Suprapubic skin (tissue), 4 donors: ENCODE data around the gene CACNA2D3. TPM values are rescaled to one million over a fixed set of nuclear protein-coding genes. Genes with fewer than 3 reads are reported as not detected.

ENCODE experiments used
- DNase-seq, 2 donors: peaks; one replicate each; pipeline ENCODE4 v3.0.0-alpha.2; 2019; ENCODE audit warnings: low spot score in 2 of 2
- H3K27ac ChIP-seq: fragments of 200-600 bp; sonication (generic); one replicate; pipeline ENCODE4 v1.5.1; 2019
- H3K27me3 ChIP-seq: fragments of 200-600 bp; sonication (generic); one replicate; pipeline ENCODE4 v1.5.1; 2019
- H3K36me3 ChIP-seq: fragments of 200-600 bp; sonication (generic); one replicate; pipeline ENCODE4 v1.5.1; 2019
- H3K4me1 ChIP-seq: fragments of 200-600 bp; sonication (generic); one replicate; pipeline ENCODE4 v1.5.1; 2019
- H3K4me3 ChIP-seq: fragments of 200-600 bp; sonication (generic); one replicate; pipeline ENCODE4 v1.5.1; 2019; ENCODE audit warnings: mild to moderate bottlenecking
- H3K9me3 ChIP-seq: fragments of 200-600 bp; sonication (generic); one replicate; pipeline ENCODE4 v1.5.1; 2019
- EP300 ChIP-seq: sonication (generic); formaldehyde crosslinking; IDR thresholded peaks from one replicate; pipeline ENCODE4 v1.6.1; 2017; ENCODE audit warnings: antibody characterized with exemption
- POLR2A ChIP-seq, 2 donors: fragments of 450-650 bp; IDR thresholded peaks; one replicate each; pipeline ENCODE4 v1.6.1; 2017; ENCODE audit warnings: antibody characterized with exemption in 2 of 2, mild to moderate bottlenecking in 2 of 2, moderate library complexity in 2 of 2
- POLR2AphosphoS5 ChIP-seq, 3 donors: sonication (generic); formaldehyde crosslinking; IDR thresholded peaks; one replicate each; pipeline ENCODE4 v1.6.1; 2017; ENCODE audit warnings: antibody characterized with exemption in 3 of 3
- WGBS: methylation state at CpG from one replicate; pipeline ENCODE4 v1.1.5; 2018; 5-methylcytosine and 5-hydroxymethylcytosine counted together
- total RNA-seq, 4 donors: library from RNA; depleted of rRNA; stranded (reverse); fragments of >200 nt; gene quantifications; one replicate each; pipeline ENCODE4 v1.1.0, GENCODE V29; 2016
- TF ChIP-seq, protein P1 (sequence below), 2 donors: fragments of 200-600 bp in 1 of 2; fragments of 450-650 bp in 1 of 2; sonication (generic) in 1 of 2; IDR thresholded peaks; one replicate each; pipeline ENCODE4 v1.5.1; 2016 to 2019; ENCODE audit warnings: antibody characterized with exemption in 2 of 2, mild to moderate bottlenecking in 1 of 2, moderate library complexity in 1 of 2

Gene CACNA2D3
- total RNA-seq, 4 donors from 2014 or later, result 0.42 to 2.8 (median 0.95) TPM

DNA sequence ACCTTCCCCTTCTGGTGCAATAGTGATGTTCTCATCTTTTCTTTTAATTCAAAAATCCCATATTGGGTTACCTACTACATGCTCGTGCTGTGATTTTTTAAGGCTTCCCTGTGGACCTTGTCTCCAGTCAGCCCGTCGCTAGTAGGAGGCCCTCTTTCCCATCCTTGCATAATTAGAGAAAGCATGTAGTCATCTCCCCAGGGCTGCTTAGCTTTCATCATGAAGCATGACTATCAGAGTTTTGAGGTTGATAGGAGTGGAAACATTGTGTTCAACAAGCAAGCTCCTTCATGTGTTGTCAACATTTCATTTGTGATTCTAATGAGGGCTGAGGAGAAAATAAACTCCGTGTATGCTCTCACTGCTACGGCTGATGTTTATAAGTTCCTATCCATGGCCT lies 814.2 kb downstream of the CACNA2D3 start:
- no peaks in the 10 kb centered on the region for H3K36me3 ChIP-seq
- no peak overlapping the region for H3K4me3 ChIP-seq
- no peaks in the 10 kb centered on the region for H3K27me3 ChIP-seq
- H3K9me3 ChIP-seq, result no peaks in the 10 kb centered on the region
- TF ChIP-seq EP300 (no peak), POLR2A (IDR thresholded peaks at IDR 0.05) (no peak), POLR2AphosphoS5 (IDR thresholded peaks at IDR 0.05) (no peak)
- TF ChIP-seq, protein P1, sequence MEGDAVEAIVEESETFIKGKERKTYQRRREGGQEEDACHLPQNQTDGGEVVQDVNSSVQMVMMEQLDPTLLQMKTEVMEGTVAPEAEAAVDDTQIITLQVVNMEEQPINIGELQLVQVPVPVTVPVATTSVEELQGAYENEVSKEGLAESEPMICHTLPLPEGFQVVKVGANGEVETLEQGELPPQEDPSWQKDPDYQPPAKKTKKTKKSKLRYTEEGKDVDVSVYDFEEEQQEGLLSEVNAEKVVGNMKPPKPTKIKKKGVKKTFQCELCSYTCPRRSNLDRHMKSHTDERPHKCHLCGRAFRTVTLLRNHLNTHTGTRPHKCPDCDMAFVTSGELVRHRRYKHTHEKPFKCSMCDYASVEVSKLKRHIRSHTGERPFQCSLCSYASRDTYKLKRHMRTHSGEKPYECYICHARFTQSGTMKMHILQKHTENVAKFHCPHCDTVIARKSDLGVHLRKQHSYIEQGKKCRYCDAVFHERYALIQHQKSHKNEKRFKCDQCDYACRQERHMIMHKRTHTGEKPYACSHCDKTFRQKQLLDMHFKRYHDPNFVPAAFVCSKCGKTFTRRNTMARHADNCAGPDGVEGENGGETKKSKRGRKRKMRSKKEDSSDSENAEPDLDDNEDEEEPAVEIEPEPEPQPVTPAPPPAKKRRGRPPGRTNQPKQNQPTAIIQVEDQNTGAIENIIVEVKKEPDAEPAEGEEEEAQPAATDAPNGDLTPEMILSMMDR (IDR thresholded peaks at IDR 0.05), result no peak
- no peak overlapping the region for H3K27ac ChIP-seq
- no peaks in the 10 kb centered on the region for H3K4me1 ChIP-seq
- no peak for DNase-seq
- 77% methylated on average over 5 of the region's 5 CpGs for WGBS

DNA sequence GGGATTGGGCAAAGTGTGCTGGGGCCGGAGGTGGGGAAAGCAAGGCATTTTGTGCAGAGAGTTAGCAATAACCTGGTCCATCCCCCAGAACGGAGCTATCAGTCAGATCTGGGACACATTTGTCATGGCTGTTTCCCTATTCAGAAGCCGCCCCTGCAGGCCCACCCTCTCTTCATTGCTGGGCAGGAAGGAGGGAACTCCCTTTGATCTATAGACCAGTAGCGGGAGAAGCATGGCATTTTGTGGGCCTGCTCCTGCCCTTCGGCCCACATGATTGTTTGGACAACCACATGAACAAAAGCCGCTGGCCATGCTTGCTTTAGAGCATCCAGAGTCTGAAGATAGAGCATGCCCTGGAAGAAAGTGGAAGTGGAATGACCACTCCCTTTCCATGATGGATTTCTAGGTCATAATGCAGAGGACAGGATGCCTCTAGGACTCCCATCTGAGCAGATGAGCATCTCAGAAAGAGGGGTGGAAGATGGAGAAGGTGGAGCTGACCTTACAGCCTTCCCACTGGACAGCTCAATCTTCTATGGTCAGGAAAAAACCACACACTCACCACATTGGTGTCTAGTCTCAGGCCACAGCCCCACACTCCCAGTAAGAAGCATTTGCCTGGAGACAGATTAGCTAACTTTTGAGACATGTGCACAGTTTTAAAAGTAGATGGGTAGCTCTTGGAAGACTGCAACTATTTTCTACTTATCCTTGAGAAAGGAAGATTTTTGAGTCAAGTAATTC lies 817.4 kb downstream of the CACNA2D3 start:
- Histone ChIP-seq H3K36me3 (no peaks in the 10 kb centered on the region), H3K9me3 (no peaks in the 10 kb centered on the region), H3K27me3 (no peaks in the 10 kb centered on the region), H3K4me1 (no peaks in the 10 kb centered on the region), H3K27ac (no peak overlapping the region), H3K4me3 (no peak overlapping the region)
- whole genome bisulfite sequencing, result 60% methylated on average over 4 of the region's 6 CpGs
- TF ChIP-seq POLR2AphosphoS5 (IDR thresholded peaks at IDR 0.05), result no peak
- TF ChIP-seq, protein P1 (IDR thresholded peaks at IDR 0.05), result no peak
- TF ChIP-seq POLR2A (IDR thresholded peaks at IDR 0.05), result no peak
- TF ChIP-seq EP300, result no peak
- no peak for DNase-seq

DNA sequence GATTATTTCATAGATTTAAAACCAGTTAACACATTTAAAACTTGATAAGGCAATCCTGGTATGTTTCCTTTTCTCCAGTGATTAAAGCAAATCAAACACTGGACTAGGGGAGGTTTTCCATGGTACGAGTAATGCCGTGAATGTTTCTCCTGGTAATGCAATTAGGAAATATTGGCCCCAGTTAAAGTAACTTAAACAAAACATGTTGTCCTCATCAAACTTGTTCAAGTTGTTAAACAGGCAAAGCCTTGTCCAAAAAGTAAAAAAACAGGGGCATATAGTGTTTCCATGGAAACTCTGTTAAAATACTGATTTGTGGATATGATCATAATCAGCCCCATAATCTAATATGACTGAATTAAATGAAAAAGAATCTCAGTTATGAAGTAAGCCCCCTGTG lies 818.6 kb downstream of the CACNA2D3 start:
- TF ChIP-seq POLR2A (IDR thresholded peaks at IDR 0.05) (no peak), EP300 (no peak), POLR2AphosphoS5 (IDR thresholded peaks at IDR 0.05) (no peak)
- TF ChIP-seq, protein P1 (IDR thresholded peaks at IDR 0.05), result no peak
- no peaks in the 10 kb centered on the region for H3K9me3 ChIP-seq
- no peak overlapping the region for H3K27ac ChIP-seq
- H3K4me3 ChIP-seq, result no peak overlapping the region
- WGBS, result 74% methylated on average over 2 of the region's 2 CpGs
- no peak for DNase-seq
- H3K36me3 ChIP-seq, result no peaks in the 10 kb centered on the region
- H3K4me1 ChIP-seq, result no peaks in the 10 kb centered on the region
- H3K27me3 ChIP-seq, result no peaks in the 10 kb centered on the region

DNA sequence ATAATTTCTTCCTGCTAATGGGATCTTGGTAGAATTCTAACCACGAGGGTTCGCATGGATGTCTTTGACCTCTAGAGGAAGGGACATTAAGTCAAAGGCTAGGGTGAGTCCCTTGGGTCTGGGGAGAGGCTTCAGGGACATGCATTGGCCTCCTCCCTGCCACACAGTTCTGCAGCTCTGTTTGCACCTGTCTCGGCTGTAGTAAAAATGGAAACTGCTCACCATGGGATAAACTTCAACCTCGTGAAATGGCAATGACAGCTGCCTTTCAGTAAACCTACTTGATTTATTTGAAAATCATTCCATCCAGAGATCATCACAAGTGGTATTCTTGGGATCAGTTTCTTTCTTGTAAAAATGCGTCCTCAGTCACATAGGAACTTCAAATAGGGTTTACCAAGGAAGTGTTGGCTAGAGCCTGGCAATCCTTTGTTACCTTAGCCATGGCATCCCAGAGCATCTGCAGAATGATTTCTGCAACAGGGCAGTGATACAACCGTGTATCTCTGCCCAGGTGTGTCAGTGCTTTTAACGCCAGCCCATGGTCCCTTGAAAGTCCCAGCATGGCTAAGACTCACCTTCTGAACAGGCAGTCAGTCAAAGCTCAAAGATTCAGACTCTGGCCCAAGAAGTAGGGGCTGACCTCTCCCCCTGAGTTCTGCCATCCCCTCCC lies 819.5 kb downstream of the CACNA2D3 start:
- H3K27ac ChIP-seq, result no peak overlapping the region
- no peaks in the 10 kb centered on the region for H3K36me3 ChIP-seq
- H3K9me3 ChIP-seq, result no peaks in the 10 kb centered on the region
- no peak overlapping the region for H3K4me3 ChIP-seq
- WGBS, result 80% methylated on average over 7 of the region's 7 CpGs
- no peak for TF ChIP-seq POLR2AphosphoS5 (IDR thresholded peaks at IDR 0.05)
- TF ChIP-seq EP300, result no peak
- TF ChIP-seq, protein P1 (IDR thresholded peaks at IDR 0.05), result no peak
- no peak for TF ChIP-seq POLR2A (IDR thresholded peaks at IDR 0.05)
- H3K27me3 ChIP-seq, result no peaks in the 10 kb centered on the region
- no peak for DNase-seq
- no peaks in the 10 kb centered on the region for H3K4me1 ChIP-seq

DNA sequence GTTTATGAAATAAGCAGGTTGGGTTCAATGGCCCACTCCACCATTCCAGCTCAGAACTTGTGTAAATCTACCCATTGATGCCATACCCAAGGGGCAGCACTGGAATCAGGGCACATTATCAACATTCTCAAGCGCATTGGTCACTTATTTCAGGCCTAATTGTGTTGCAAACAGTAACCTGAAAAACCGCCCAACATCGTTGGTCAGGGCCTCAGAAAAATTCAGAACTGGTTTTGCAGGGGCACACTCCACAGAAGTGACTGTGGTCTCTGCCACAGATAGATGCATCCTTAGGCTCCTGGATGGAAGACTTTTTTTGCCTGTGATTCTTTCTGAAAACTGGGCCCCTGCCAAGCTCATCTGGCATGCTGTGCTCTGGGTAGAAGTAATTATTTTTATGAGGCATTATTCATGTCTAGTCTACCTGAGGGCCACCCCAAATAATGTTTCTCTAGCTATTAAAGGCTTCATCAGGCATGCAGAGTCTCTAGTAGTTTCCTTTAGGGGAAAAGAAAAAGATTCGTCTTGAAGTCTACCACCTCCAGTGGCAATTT lies 827.2 kb downstream of the CACNA2D3 start:
- no peak for DNase-seq
- H3K9me3 ChIP-seq, result no peaks in the 10 kb centered on the region
- H3K4me3 ChIP-seq, result no peak overlapping the region
- WGBS, result 82% methylated on average over 2 of the region's 4 CpGs
- H3K4me1 ChIP-seq, result peaks cover 12% of the 10 kb centered on the region
- no peaks in the 10 kb centered on the region for H3K36me3 ChIP-seq
- no peak for TF ChIP-seq EP300
- TF ChIP-seq POLR2AphosphoS5 (IDR thresholded peaks at IDR 0.05), result no peak
- TF ChIP-seq, protein P1 (IDR thresholded peaks at IDR 0.05), result no peak
- no peak for TF ChIP-seq POLR2A (IDR thresholded peaks at IDR 0.05)
- no peaks in the 10 kb centered on the region for H3K27me3 ChIP-seq
- no peak overlapping the region for H3K27ac ChIP-seq
